ENCODE results near the gene QSOX2. TPM values are rescaled to one million over a fixed set of nuclear protein-coding genes. Genes with fewer than 3 reads are reported as not detected.

QSOX2 gene
- total RNA-seq, 3 donors from 2014 or later (not counting 1 experiment from before 2014, with no cell fraction given): 10.8 to 16.7 (median 16.6) TPM

GRCh38 chr9:136182420-136182787, 63.2 kb downstream of the QSOX2 start:
- WGBS (ENCODE audit: insufficient coverage): 92% methylated on average over 13 of the region's 14 CpGs
- Mint-ChIP-seq H3K4me3 (no peak overlapping the region), H3K27ac (no peak overlapping the region), H3K9me3 (no peaks in the 10 kb centered on the region), H3K4me1 (no peaks in the 10 kb centered on the region), H3K36me3 (no peaks in the 10 kb centered on the region), H3K27me3 (ENCODE audit: low read depth in 2 of 2) (peaks cover 0 to 10% of the 10 kb centered on the region in 2 donors)
- intact Hi-C loops (cut with micrococcal nuclease): no loop called here
- TF ChIP-seq, protein P1, sequence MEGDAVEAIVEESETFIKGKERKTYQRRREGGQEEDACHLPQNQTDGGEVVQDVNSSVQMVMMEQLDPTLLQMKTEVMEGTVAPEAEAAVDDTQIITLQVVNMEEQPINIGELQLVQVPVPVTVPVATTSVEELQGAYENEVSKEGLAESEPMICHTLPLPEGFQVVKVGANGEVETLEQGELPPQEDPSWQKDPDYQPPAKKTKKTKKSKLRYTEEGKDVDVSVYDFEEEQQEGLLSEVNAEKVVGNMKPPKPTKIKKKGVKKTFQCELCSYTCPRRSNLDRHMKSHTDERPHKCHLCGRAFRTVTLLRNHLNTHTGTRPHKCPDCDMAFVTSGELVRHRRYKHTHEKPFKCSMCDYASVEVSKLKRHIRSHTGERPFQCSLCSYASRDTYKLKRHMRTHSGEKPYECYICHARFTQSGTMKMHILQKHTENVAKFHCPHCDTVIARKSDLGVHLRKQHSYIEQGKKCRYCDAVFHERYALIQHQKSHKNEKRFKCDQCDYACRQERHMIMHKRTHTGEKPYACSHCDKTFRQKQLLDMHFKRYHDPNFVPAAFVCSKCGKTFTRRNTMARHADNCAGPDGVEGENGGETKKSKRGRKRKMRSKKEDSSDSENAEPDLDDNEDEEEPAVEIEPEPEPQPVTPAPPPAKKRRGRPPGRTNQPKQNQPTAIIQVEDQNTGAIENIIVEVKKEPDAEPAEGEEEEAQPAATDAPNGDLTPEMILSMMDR (IDR thresholded peaks at IDR 0.05): no peak
- Histone ChIP-seq H3K27me3 (ENCODE audit: control insufficient read depth, insufficient read depth, low read length) (no peaks in the 10 kb centered on the region), H3K4me1 (ENCODE audit: control insufficient read depth, insufficient read depth, low read length) (no peaks in the 10 kb centered on the region), H3K27ac (ENCODE audit: low read length) (no peak overlapping the region), H3K36me3 (ENCODE audit: control insufficient read depth, insufficient read depth, low read length) (no peaks in the 10 kb centered on the region), H3K9me3 (ENCODE audit: control insufficient read depth, insufficient read depth, low read length) (no peaks in the 10 kb centered on the region), H3K4me3 (ENCODE audit: low read length) (no peak overlapping the region)
- ATAC-seq: no peak
- no peak for DNase-seq

- Mint-ChIP-seq H3K27ac (no peak overlapping the region), H3K27me3 (ENCODE audit: low read depth in 2 of 2) (peaks cover 0 to 10% of the 10 kb centered on the region in 2 donors), H3K4me1 (no peaks in the 10 kb centered on the region), H3K9me3 (no peaks in the 10 kb centered on the region), H3K4me3 (no peak overlapping the region), H3K36me3 (no peaks in the 10 kb centered on the region)
- ATAC-seq: no peak
- no peak overlapping the region for H3K4me3 ChIP-seq (ENCODE audit: low read length)
- intact Hi-C loops (cut with micrococcal nuclease): no loop called here
- no peaks in the 10 kb centered on the region for H3K4me1 ChIP-seq (ENCODE audit: control insufficient read depth, insufficient read depth, low read length)
- TF ChIP-seq, protein P1 (IDR thresholded peaks at IDR 0.05): no peak
- WGBS (ENCODE audit: insufficient coverage): 68% methylated on average over 8 of the region's 8 CpGs
- DNase-seq: no peak
- H3K9me3 ChIP-seq (ENCODE audit: control insufficient read depth, insufficient read depth, low read length): no peaks in the 10 kb centered on the region
- no peak overlapping the region for H3K27ac ChIP-seq (ENCODE audit: low read length)
- H3K36me3 ChIP-seq (ENCODE audit: control insufficient read depth, insufficient read depth, low read length): no peaks in the 10 kb centered on the region
- H3K27me3 ChIP-seq (ENCODE audit: control insufficient read depth, insufficient read depth, low read length): no peaks in the 10 kb centered on the region
Measured at GRCh38 chr9:136181784-136182419, 63.7 kb downstream of the QSOX2 start.

- intact Hi-C loops (cut with micrococcal nuclease): no loop called here
- H3K27ac Mint-ChIP-seq: no peak overlapping the region
- TF ChIP-seq, protein P1 (IDR thresholded peaks at IDR 0.05): no peak
Measured at GRCh38 chr9:136180586-136180985, 65.0 kb downstream of the QSOX2 start.

GRCh38 chr9:136179761-136180160, 65.9 kb downstream of the QSOX2 start:
- no peak for DNase-seq
- Mint-ChIP-seq H3K27me3 (ENCODE audit: low read depth in 2 of 2) (peaks cover 0 to 2% of the 10 kb centered on the region in 2 donors), H3K4me1 (no peaks in the 10 kb centered on the region), H3K4me3 (no peak overlapping the region), H3K9me3 (no peaks in the 10 kb centered on the region), H3K36me3 (no peaks in the 10 kb centered on the region), H3K27ac (no peak overlapping the region)
- intact Hi-C loops (cut with micrococcal nuclease): no loop called here
- Histone ChIP-seq H3K27me3 (ENCODE audit: control insufficient read depth, insufficient read depth, low read length) (no peaks in the 10 kb centered on the region), H3K4me1 (ENCODE audit: control insufficient read depth, insufficient read depth, low read length) (no peaks in the 10 kb centered on the region), H3K9me3 (ENCODE audit: control insufficient read depth, insufficient read depth, low read length) (no peaks in the 10 kb centered on the region), H3K4me3 (ENCODE audit: low read length) (no peak overlapping the region), H3K36me3 (ENCODE audit: control insufficient read depth, insufficient read depth, low read length) (no peaks in the 10 kb centered on the region), H3K27ac (ENCODE audit: low read length) (no peak overlapping the region)
- WGBS (ENCODE audit: insufficient coverage): 92% methylated on average over 13 of the region's 13 CpGs
- TF ChIP-seq, protein P1 (IDR thresholded peaks at IDR 0.05): no peak
- no peak for ATAC-seq

More at GRCh38 chr9:136180586-136180985, 65.0 kb downstream of the QSOX2 start:
- H3K4me3 ChIP-seq (ENCODE audit: low read length): no peak overlapping the region
- no peak for ATAC-seq
- H3K27me3 ChIP-seq (ENCODE audit: control insufficient read depth, insufficient read depth, low read length): no peaks in the 10 kb centered on the region
- Mint-ChIP-seq H3K36me3 (no peaks in the 10 kb centered on the region), H3K9me3 (no peaks in the 10 kb centered on the region), H3K27me3 (ENCODE audit: low read depth in 2 of 2) (peaks cover 0 to 6% of the 10 kb centered on the region in 2 donors), H3K4me1 (no peaks in the 10 kb centered on the region), H3K4me3 (no peak overlapping the region)
- H3K36me3 ChIP-seq (ENCODE audit: control insufficient read depth, insufficient read depth, low read length): no peaks in the 10 kb centered on the region
- no peak for DNase-seq
- no peaks in the 10 kb centered on the region for H3K4me1 ChIP-seq (ENCODE audit: control insufficient read depth, insufficient read depth, low read length)
- 78% methylated on average over 11 of the region's 11 CpGs for WGBS (ENCODE audit: insufficient coverage)
- no peak overlapping the region for H3K27ac ChIP-seq (ENCODE audit: low read length)
- no peaks in the 10 kb centered on the region for H3K9me3 ChIP-seq (ENCODE audit: control insufficient read depth, insufficient read depth, low read length)
